Measurements from ENCODE around the gene CCDC39. TPM values are rescaled to one million over a fixed set of nuclear protein-coding genes. Genes with fewer than 3 reads are reported as not detected.

Gene CCDC39
- total RNA-seq, 1 donor from 2014 or later: 0.46 TPM

DNA sequence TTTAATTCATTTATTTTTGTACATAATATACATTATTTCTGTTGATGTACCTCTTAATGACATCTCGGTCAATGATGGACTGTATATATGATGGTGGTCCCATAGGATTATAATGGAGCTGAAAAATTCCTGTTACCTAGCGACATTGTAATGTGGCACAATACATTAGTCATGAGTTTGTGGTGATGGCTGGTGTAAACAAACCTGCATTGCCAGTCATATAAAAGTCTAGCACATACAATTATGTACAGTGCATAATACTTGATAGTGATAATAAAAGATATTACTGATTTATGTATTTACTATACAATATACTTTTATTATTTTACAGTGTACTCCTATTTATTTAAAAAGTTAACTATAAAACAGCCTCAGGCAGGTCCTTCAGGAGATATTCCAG lies 62.2 kb downstream of the CCDC39 start:
- no peaks in the 10 kb centered on the region for H3K9me3 Mint-ChIP-seq (ENCODE audit: unreplicated experiment)
- TF ChIP-seq CTCF (IDR thresholded peaks at IDR 0.05; ENCODE audit: unreplicated experiment): no peak
- no peak overlapping the region for H3K27ac Mint-ChIP-seq (ENCODE audit: unreplicated experiment)

DNA sequence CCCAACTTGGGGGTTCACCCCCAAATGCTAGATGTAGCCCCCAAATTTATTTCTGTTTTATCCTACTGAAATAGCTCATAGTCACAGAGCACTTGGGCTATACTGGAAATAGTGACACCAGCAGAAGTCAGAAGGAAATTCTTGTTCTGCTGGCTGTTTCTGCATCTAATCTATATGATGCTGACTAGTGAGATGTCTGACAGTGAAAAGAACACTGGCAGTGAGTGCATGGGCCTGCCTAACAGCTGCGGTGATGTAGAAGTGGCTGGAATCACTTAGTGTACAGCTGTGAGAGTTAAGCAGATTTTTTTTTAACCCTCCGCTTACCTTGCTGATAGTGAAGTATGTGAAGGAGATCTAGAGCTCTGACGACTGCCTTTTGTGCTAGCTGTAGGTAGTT lies 63.3 kb downstream of the CCDC39 start:
- no peak overlapping the region for H3K4me3 Mint-ChIP-seq (ENCODE audit: unreplicated experiment)

More for the DNA sequence above, 62.2 kb downstream of the CCDC39 start:
- Mint-ChIP-seq H3K4me1 (ENCODE audit: unreplicated experiment) (no peaks in the 10 kb centered on the region), H3K27me3 (ENCODE audit: unreplicated experiment) (no peaks in the 10 kb centered on the region), H3K36me3 (ENCODE audit: low read depth, unreplicated experiment) (peaks cover 3% of the 10 kb centered on the region), H3K4me3 (ENCODE audit: unreplicated experiment) (no peak overlapping the region)
- no peak for DNase-seq (ENCODE audit: low spot score)

DNA sequence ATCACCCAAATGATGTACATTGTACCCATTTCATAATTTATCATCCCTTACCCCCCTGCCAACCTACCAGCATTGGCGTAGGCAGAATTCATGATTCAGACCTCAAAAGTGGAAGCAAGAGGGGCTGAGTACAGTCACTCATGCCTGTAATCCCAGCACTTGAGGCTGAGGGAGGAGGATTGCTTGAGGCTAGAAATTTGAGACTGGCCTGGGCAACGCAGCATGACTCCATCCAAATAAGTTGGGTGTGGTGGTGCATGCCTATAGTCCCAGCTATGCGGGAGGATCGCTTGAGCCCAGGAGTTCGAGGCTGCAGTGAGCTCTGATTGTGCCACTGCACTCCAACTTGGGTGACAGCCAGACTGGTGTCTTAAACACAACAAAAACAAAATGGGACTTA lies 66.9 kb downstream of the CCDC39 start:
- Mint-ChIP-seq H3K9me3 (ENCODE audit: unreplicated experiment) (no peaks in the 10 kb centered on the region), H3K4me3 (ENCODE audit: unreplicated experiment) (no peak overlapping the region), H3K4me1 (ENCODE audit: unreplicated experiment) (no peaks in the 10 kb centered on the region), H3K27me3 (ENCODE audit: unreplicated experiment) (no peaks in the 10 kb centered on the region), H3K36me3 (ENCODE audit: low read depth, unreplicated experiment) (peaks cover 27% of the 10 kb centered on the region), H3K27ac (ENCODE audit: unreplicated experiment) (peak overlapping the region; percentile 30)
- TF ChIP-seq CTCF (IDR thresholded peaks at IDR 0.05; ENCODE audit: unreplicated experiment): no peak
- no peak for DNase-seq (ENCODE audit: low spot score)

More for the DNA sequence above, 63.3 kb downstream of the CCDC39 start:
- H3K27me3 Mint-ChIP-seq (ENCODE audit: unreplicated experiment): no peaks in the 10 kb centered on the region
- H3K36me3 Mint-ChIP-seq (ENCODE audit: low read depth, unreplicated experiment): peaks cover 10% of the 10 kb centered on the region
- H3K9me3 Mint-ChIP-seq (ENCODE audit: unreplicated experiment): no peaks in the 10 kb centered on the region
- no peak for DNase-seq (ENCODE audit: low spot score)
- H3K4me1 Mint-ChIP-seq (ENCODE audit: unreplicated experiment): no peaks in the 10 kb centered on the region
- no peak for TF ChIP-seq CTCF (IDR thresholded peaks at IDR 0.05; ENCODE audit: unreplicated experiment)
- no peak overlapping the region for H3K27ac Mint-ChIP-seq (ENCODE audit: unreplicated experiment)

DNA sequence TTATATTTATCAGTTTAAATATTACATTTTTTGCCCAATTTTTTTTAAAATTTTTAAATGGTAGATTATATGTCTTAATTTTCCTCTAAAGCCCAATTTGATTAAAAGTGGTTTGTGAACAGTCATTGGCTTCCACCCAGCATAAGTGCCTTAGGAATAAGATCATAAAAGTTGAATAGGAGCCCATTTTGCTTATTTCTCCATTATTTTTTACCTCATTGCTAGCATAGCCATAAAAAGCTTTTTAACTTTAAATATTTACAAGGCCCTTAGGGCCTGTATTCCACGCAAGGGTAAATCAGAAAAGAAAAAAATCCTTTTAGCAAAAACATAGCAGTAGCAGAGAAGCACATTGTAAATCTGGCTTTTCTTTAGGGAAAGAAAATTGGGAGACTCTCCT lies 68.3 kb downstream of the CCDC39 start:
- H3K36me3 Mint-ChIP-seq (ENCODE audit: low read depth, unreplicated experiment): peaks cover 29% of the 10 kb centered on the region
- H3K4me1 Mint-ChIP-seq (ENCODE audit: unreplicated experiment): no peaks in the 10 kb centered on the region
- H3K27me3 Mint-ChIP-seq (ENCODE audit: unreplicated experiment): no peaks in the 10 kb centered on the region
- H3K4me3 Mint-ChIP-seq (ENCODE audit: unreplicated experiment): no peak overlapping the region
- no peak for TF ChIP-seq CTCF (IDR thresholded peaks at IDR 0.05; ENCODE audit: unreplicated experiment)
- no peaks in the 10 kb centered on the region for H3K9me3 Mint-ChIP-seq (ENCODE audit: unreplicated experiment)
- DNase-seq (ENCODE audit: low spot score): no peak
- H3K27ac Mint-ChIP-seq (ENCODE audit: unreplicated experiment): no peak overlapping the region

GRCh38 chr3:180601688-180602666 lies 77.3 kb downstream of the CCDC39 start, which contains the start of gene TTC14:
Gene TTC14 (plus strand): TSS chr3:180602163. CDS start chr3:180602262, 99 bp downstream.
- no peaks in the 10 kb centered on the region for H3K27me3 Mint-ChIP-seq (ENCODE audit: unreplicated experiment)
- peaks cover 14% of the 10 kb centered on the region for H3K4me1 Mint-ChIP-seq (ENCODE audit: unreplicated experiment)
- peak within 1 kb of the TSS; percentile 90 for H3K27ac Mint-ChIP-seq (ENCODE audit: unreplicated experiment)
- peak within 1 kb of the TSS; percentile 97 for H3K4me3 Mint-ChIP-seq (ENCODE audit: unreplicated experiment)
- H3K9me3 Mint-ChIP-seq (ENCODE audit: unreplicated experiment): no peaks in the 10 kb centered on the region
- DNase-seq (ENCODE audit: low spot score): peak; percentile 86
- peaks cover 9% of the 10 kb centered on the region for H3K36me3 Mint-ChIP-seq (ENCODE audit: low read depth, unreplicated experiment)
- TF ChIP-seq CTCF (IDR thresholded peaks at IDR 0.05; ENCODE audit: unreplicated experiment): no peak

Data from endothelial cell (in vitro differentiated cells).